AG04449 (cell line): ENCODE data around the gene TRABD2B.
A peak's percentile ranks its signal among the peaks of the same experiment; 100 is the strongest.

ENCODE experiments used
- CTCF ChIA-PET: fragments of 350-600 bp; formaldehyde crosslinking; extraction: SDS; loops from one replicate; lab custom pipeline; 2021; ENCODE audit warnings: antibody characterized with exemption; lab: Yijun Ruan, JAX
- POLR2A ChIA-PET: fragments of 400-600, 350-600 bp; formaldehyde crosslinking; extraction: SDS; loops from one replicate; lab custom pipeline; 2020; ENCODE audit warnings: antibody characterized with exemption, inconsistent platforms; lab: Yijun Ruan, JAX
- DNase-seq: peaks from one replicate; pipeline ENCODE4 v3.0.0-alpha.2; 2010; ENCODE audit warnings: low read depth, low spot score
- H3K4me3 ChIP-seq: 2 replicates; pipeline ENCODE4 v1.5.1; 2011; ENCODE audit warnings: low read depth, mild to moderate bottlenecking, control low read depth, low read length
- TF ChIP-seq, protein P1 (sequence below): IDR thresholded peaks from one replicate; pipeline ENCODE4 v1.5.1; 2011; ENCODE audit warnings: mild to moderate bottlenecking, moderate library complexity, low read length, control low read depth, inconsistent platforms; ENCODE audit not compliant: insufficient read depth; ENCODE audit errors: missing control alignments

Gene TRABD2B

DNA sequence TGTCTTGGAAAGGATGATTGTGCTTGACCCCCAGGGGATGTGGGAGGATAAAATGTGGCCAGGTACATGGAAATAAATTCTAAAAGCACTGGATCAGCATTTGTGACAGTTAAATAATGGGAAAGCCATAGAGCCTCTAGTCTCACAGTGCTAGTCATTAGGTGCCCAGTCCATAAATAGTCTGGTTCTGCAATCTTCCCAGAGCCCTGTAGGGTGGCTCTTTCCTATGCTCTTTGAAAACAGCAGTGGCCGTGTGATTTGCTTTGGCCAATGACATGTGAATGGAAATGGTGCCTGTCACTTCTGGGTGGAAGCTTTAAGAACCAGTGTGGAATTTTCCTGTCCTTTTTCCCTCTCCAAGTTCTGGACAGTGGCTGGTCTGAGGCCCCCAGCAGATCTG is 113.2 kb downstream of the TRABD2B start:
- TF ChIP-seq, protein P1, sequence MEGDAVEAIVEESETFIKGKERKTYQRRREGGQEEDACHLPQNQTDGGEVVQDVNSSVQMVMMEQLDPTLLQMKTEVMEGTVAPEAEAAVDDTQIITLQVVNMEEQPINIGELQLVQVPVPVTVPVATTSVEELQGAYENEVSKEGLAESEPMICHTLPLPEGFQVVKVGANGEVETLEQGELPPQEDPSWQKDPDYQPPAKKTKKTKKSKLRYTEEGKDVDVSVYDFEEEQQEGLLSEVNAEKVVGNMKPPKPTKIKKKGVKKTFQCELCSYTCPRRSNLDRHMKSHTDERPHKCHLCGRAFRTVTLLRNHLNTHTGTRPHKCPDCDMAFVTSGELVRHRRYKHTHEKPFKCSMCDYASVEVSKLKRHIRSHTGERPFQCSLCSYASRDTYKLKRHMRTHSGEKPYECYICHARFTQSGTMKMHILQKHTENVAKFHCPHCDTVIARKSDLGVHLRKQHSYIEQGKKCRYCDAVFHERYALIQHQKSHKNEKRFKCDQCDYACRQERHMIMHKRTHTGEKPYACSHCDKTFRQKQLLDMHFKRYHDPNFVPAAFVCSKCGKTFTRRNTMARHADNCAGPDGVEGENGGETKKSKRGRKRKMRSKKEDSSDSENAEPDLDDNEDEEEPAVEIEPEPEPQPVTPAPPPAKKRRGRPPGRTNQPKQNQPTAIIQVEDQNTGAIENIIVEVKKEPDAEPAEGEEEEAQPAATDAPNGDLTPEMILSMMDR = no peak
- no peak overlapping the region for H3K4me3 ChIP-seq
- DNase-seq = no peak
- ChIA-PET CTCF (no interaction called here), POLR2A (no interaction called here)

DNA sequence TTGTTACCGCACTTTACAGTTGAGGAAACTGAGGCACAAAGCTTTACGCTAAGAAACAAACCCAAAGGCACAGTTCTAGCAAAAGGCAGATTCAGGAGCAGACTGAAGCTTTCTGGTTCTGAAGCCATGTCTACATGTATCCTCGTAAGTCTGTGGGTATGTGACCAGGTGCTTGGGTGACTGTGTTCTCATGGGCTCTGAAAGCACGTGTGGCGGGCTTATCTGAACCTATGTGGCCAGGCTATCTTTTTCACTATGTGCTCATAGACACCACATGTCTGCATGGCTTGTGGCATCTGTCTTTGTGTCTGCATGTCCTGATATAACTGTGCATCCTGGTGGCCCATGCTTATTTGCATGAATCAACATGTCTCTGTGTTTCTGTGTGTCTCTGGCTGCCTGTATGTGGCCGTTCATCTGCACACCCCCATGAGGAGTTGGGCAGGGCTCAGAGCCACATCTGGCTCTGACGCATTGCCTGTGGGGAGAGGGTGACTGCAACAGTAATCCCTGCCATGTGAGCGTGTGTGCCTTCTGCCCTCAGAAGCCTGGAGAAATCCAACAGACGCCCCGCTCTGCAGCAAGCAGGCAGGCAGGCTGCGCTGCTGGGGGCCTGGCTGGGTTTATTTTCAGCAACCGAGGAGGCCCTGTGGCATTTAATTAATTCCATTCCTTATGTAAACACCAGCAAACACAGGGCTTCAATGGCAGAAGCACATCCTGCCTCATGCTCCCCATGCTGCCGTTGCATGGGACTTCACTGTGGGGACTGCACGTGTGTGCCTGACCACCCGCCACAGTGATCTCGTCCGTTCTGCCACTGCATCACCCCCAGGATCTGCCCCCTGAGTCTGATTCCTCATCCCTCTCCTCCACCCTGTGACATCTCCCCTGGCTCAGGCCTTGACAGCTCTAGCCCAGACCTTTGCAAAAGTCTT is 115.4 kb downstream of the TRABD2B start:
- DNase-seq = peak; percentile 31
- CTCF ChIA-PET = no interaction called here
- POLR2A ChIA-PET = no interaction called here
- TF ChIP-seq, protein P1 = no peak
- no peak overlapping the region for H3K4me3 ChIP-seq

- ChIA-PET CTCF (no interaction called here), POLR2A (no interaction called here)
- DNase-seq = no peak
- TF ChIP-seq, protein P1 = no peak
- H3K4me3 ChIP-seq = no peak overlapping the region
Measured at GRCh38 chr1:47876587-47876963, 120.6 kb downstream of the TRABD2B start.

DNA sequence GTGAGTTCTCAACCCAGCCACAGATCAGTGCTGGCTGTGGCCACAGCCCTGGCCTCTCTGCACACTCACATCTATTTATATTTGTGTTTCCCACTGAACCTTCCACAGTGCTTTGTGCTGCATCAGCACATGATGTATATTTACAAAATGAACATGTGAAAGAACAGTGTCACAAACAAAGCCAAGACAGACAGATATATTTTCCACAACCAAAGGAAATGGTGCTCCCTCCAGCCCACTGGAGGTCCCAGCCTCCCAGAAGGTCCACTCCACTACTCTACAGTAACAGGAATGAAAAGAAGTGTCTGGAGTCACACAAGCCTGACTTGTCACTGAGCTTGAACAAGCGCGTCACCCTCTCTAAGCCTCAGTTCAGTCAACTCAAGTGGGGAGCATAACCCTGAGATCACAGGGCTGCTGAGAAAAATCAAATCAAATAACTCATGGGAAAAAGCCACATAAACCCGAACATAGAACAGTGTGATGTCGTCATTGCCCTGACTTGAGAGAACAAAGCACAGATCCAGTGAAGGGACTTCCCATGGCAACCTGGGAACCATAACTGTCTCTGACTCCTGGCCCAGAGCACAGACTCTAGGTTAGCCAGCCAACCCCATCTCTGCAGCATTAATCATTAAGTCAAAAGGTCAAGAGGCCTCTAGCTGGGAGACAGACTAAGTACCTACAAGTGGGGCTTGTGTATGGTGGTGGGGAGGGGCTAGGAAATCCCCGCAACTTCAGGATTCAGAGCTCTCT is 121.2 kb downstream of the TRABD2B start:
- DNase-seq = no peak
- TF ChIP-seq, protein P1 = no peak
- H3K4me3 ChIP-seq = no peak overlapping the region
- ChIA-PET POLR2A (no interaction called here), CTCF (no interaction called here)

GRCh38 chr1:47875036-47875435 is 122.1 kb downstream of the TRABD2B start:
- TF ChIP-seq, protein P1 = no peak
- ChIA-PET POLR2A (no interaction called here), CTCF (no interaction called here)
- no peak for DNase-seq
- no peak overlapping the region for H3K4me3 ChIP-seq

- POLR2A ChIA-PET = no interaction called here
- CTCF ChIA-PET = no interaction called here
- TF ChIP-seq, protein P1 = no peak
- DNase-seq = no peak
- no peak overlapping the region for H3K4me3 ChIP-seq
Measured at GRCh38 chr1:47873337-47873736, 123.8 kb downstream of the TRABD2B start.
